ENCODE measurements around the gene ZNF536. TPM values are rescaled to one million over a fixed set of nuclear protein-coding genes. Genes with fewer than 3 reads are reported as not detected.

ZNF536 gene
- total and polyA plus RNA-seq, 2 of the 4 experiments (the other 2 are of a cell fraction), result not detected

DNA sequence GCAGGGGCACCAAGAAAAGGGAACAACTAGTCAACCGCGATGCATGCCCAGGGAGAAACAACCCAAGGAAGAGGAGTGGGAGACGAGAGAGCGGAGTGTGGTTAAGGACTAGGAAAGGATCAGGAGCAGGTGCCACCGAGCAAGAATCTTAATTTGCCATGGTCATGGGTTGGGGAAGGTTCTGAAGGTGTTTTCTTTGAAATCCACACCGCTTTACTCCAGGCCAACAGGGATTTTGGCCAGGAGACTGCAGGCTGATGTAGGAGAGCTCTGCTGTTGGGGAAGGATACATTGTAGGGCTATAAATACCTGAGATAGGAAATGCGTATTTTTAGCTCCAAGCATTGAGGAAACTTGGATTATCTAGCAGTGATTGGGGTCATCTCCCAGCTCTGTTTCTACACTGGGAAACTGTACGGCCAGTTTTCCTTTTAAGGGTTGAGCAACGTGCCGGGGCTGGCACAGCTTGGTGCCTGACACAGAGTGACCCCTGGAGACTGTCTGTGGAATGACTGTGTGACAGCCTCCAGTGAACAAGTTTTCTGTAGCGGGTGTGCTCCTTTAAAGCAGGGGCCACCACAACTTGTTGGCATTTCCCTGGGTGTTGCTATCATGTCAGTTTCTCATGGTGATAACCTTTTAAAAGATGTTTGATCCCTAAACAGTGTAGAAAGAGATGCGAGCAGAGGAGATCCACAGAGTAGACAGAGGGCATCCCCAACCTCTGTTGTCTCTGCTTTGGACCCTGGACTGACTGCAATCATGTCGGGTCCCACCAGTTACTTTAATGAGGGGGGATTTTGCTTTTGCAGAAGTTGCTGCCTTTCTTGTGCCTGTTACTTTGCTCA lies 34.3 kb downstream of the ZNF536 start:
- CTCF ChIA-PET, result interaction anchor here (0.6 kb wide), 1 partner anchor 183 kb away, joined by 4 read pairs; no protein-coding TSS in a partner anchor
- no TSS peak for BruUV-seq (replicated peaks)
- WGBS, 2 experiments (ENCODE audit: extremely low coverage in 2 of 2, insufficient read length in 1 of 2), result 82% methylated on average over 2 of the region's 13 CpGs; no CpG with 5 or more reads in 1 of the 2 experiments

More for the DNA sequence above, 34.3 kb downstream of the ZNF536 start:
- in situ Hi-C loops (cut with MboI; ENCODE audit: low sequenced_read_pairs) (no loop called here), intact Hi-C loops (cut with micrococcal nuclease) (no loop called here), dilution Hi-C loops (cut with HindIII; ENCODE audit: low sequenced_read_pairs, unreplicated experiment) (no loop called here)
- Histone ChIP-seq H3K4me3 (ENCODE audit: insufficient read depth, low read depth, low read length) (no peak overlapping the region), H2BK20ac (ENCODE audit: low read depth, low read length) (no peak overlapping the region), H4K20me1 (ENCODE audit: insufficient read depth, low read length) (no peaks in the 10 kb centered on the region), H4K5ac (ENCODE audit: low read depth, low read length) (no peak overlapping the region), H3K4me1 (ENCODE audit: control insufficient read depth, insufficient read depth, low read length) (no peaks in the 10 kb centered on the region), H3K9me1 (ENCODE audit: insufficient read depth, low read length) (no peaks in the 10 kb centered on the region), H3K27me3 (ENCODE audit: control insufficient read depth, insufficient read depth, low read length) (no peaks in the 10 kb centered on the region), H3K36me3 (ENCODE audit: control insufficient read depth, insufficient read depth, low read length) (no peaks in the 10 kb centered on the region), H2BK120ac (ENCODE audit: low read depth, low read length) (no peak overlapping the region), H2AK5ac (ENCODE audit: low read depth, low read length) (no peak overlapping the region), H3K27ac (ENCODE audit: insufficient read depth, low read length) (no peak overlapping the region), H3K4me2 (ENCODE audit: low read depth, low read length) (no peak overlapping the region), H3K9ac (ENCODE audit: low read depth, low read length) (no peak overlapping the region), H2BK15ac (ENCODE audit: low read depth, low read length) (no peak overlapping the region), H3K14ac (replicated peaks; ENCODE audit: low read depth, low read length) (no peak overlapping the region), H3K4ac (ENCODE audit: low read depth, low read length) (no peak overlapping the region), H3K79me1 (ENCODE audit: low read depth in 1 of 2, low read length in 2 of 2) (no peaks in the 10 kb centered on the region), H2AFZ (replicated peaks; ENCODE audit: low read length, poor library complexity) (no peak overlapping the region), H3K23ac (ENCODE audit: low read depth, low read length) (no peak overlapping the region), H4K8ac (ENCODE audit: low read depth in 2 of 2, low read length in 2 of 2) (no peak overlapping the region), H3K56ac (ENCODE audit: extremely low read depth, insufficient read depth, low read length) (no peak overlapping the region), H3K18ac (ENCODE audit: low read depth, low read length) (no peak overlapping the region), H2AK9ac (replicated peaks; ENCODE audit: low read depth, low read length, poor library complexity) (no peak overlapping the region), H4K91ac (ENCODE audit: insufficient read depth, low read depth, low read length) (no peak overlapping the region), H3K9me3 (ENCODE audit: control insufficient read depth, insufficient read depth, low read length) (peaks cover 17% of the 10 kb centered on the region), H2BK5ac (ENCODE audit: low read depth, low read length, poor library complexity, severe bottlenecking) (no peak overlapping the region)
- POLR2A ChIA-PET (ENCODE audit: unreplicated experiment), result no interaction called here
- TF ChIP-seq RAD21 (IDR thresholded peaks at IDR 0.05; ENCODE audit: low read length) (no peak), MXI1 (IDR thresholded peaks at IDR 0.05; ENCODE audit: borderline replicate concordance, low read depth, low read length) (no peak)
- no peak for DNase-seq
- no peak for ATAC-seq (ENCODE audit: low read depth)

Data from IMR-90 (cell line).